GM19193 (cell line): Measurements from ENCODE around the gene UBE2QL1.

Experiments used
- POLR2A ChIP-seq: IDR thresholded peaks from 4 replicates; pipeline ENCODE4 v1.6.1; 2011; ENCODE audit not compliant: insufficient read depth, insufficient read length; ENCODE audit errors: extremely low read depth

Gene UBE2QL1

GRCh38 chr5:6457592-6457991 is 8.9 kb downstream of the UBE2QL1 start:
- TF ChIP-seq POLR2A: no peak

GRCh38 chr5:6458833-6459232 is 10.2 kb downstream of the UBE2QL1 start:
- TF ChIP-seq POLR2A: no peak

- TF ChIP-seq POLR2A: no peak
Observed at GRCh38 chr5:6459896-6460295, 11.2 kb downstream of the UBE2QL1 start.

GRCh38 chr5:6461006-6461405 is 12.3 kb downstream of the UBE2QL1 start:
- TF ChIP-seq POLR2A: no peak

GRCh38 chr5:6461793-6462650 is 13.4 kb downstream of the UBE2QL1 start:
- no peak for TF ChIP-seq POLR2A

- TF ChIP-seq POLR2A: no peak
Observed at GRCh38 chr5:6462671-6463070, 14.0 kb downstream of the UBE2QL1 start.

- no peak for TF ChIP-seq POLR2A
Observed at GRCh38 chr5:6464441-6464840, 15.8 kb downstream of the UBE2QL1 start.

- no peak for TF ChIP-seq POLR2A
Observed at GRCh38 chr5:6465831-6466790, 17.5 kb downstream of the UBE2QL1 start.

GRCh38 chr5:6466975-6467567 is 18.4 kb downstream of the UBE2QL1 start:
- TF ChIP-seq POLR2A: no peak

GRCh38 chr5:6467591-6467990 is 18.9 kb downstream of the UBE2QL1 start:
- TF ChIP-seq POLR2A: no peak

GRCh38 chr5:6468104-6468503 is 19.4 kb downstream of the UBE2QL1 start:
- no peak for TF ChIP-seq POLR2A

GRCh38 chr5:6468870-6469269 is 20.2 kb downstream of the UBE2QL1 start:
- no peak for TF ChIP-seq POLR2A

- no peak for TF ChIP-seq POLR2A
Observed at GRCh38 chr5:6469836-6470235, 21.2 kb downstream of the UBE2QL1 start.

- no peak for TF ChIP-seq POLR2A
Observed at GRCh38 chr5:6470672-6471071, 22.0 kb downstream of the UBE2QL1 start.

- TF ChIP-seq POLR2A: no peak
Observed at GRCh38 chr5:6471252-6471651, 22.6 kb downstream of the UBE2QL1 start.

GRCh38 chr5:6472792-6473191 is 24.1 kb downstream of the UBE2QL1 start:
- TF ChIP-seq POLR2A: no peak

- TF ChIP-seq POLR2A: no peak
Observed at GRCh38 chr5:6473284-6473683, 24.6 kb downstream of the UBE2QL1 start.
